ENCODE measurements around the gene ZNF526. TPM values are rescaled to one million over a fixed set of nuclear protein-coding genes. Genes with fewer than 3 reads are reported as not detected.

ZNF526 gene
- polyA plus RNA-seq, 1 experiment = 5.9 TPM

- POLR2A ChIA-PET = no interaction called here
- DNase-seq (ENCODE audit: low read depth) = no peak
- no peak overlapping the region for H3K4me3 ChIP-seq (ENCODE audit: low read depth, low read length)
- CTCF ChIA-PET = interaction anchor here (6.7 kb wide), 1 partner anchor 19 kb away, joined by 35 read pairs; no protein-coding TSS in a partner anchor
- H3K36me3 ChIP-seq (ENCODE audit: control insufficient read depth, insufficient read depth, low read length) = peaks cover 23% of the 10 kb centered on the region
- no peak for TF ChIP-seq CTCF (IDR thresholded peaks at IDR 0.05; ENCODE audit: insufficient read depth, low read depth, low read length)
- no peaks in the 10 kb centered on the region for H3K27me3 ChIP-seq (ENCODE audit: control insufficient read depth, insufficient read depth, low read length)
Measured at GRCh38 chr19:42203700-42204099, 16.4 kb upstream of the ZNF526 start.

DNA sequence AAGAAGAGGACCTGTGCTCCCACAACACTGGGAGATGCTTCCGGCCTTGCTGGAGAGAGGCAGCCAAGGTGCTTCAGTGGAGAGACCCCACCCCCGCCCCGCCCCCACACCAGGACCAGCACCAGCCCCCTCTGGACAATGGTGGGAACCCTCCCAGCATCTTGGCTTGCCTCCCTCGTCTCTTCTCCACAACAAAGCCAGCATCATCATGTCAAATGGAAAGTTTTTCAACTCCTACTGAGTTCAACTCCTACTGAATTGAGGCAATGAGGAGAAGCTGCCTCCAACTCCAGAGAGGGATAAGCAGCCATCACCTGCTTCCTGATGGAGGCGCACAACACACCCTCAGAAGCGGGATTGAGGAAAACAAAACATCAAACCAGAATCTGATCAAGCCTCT, 15.4 kb upstream of the ZNF526 start:
- no peak for TF ChIP-seq CTCF (IDR thresholded peaks at IDR 0.05; ENCODE audit: insufficient read depth, low read depth, low read length)
- peaks cover 23% of the 10 kb centered on the region for H3K36me3 ChIP-seq (ENCODE audit: control insufficient read depth, insufficient read depth, low read length)
- CTCF ChIA-PET = interaction anchor here (1.2 to 6.7 kb wide), 2 partner anchors 20 to 28 kb away, joined by 5 to 35 read pairs; no protein-coding TSS in a partner anchor
- DNase-seq (ENCODE audit: low read depth) = no peak
- no peak overlapping the region for H3K4me3 ChIP-seq (ENCODE audit: low read depth, low read length)
- POLR2A ChIA-PET = no interaction called here
- no peaks in the 10 kb centered on the region for H3K27me3 ChIP-seq (ENCODE audit: control insufficient read depth, insufficient read depth, low read length)

GRCh38 chr19:42206871-42207755, 13.0 kb upstream of the ZNF526 start:
- H3K36me3 ChIP-seq (ENCODE audit: control insufficient read depth, insufficient read depth, low read length) = peaks cover 21% of the 10 kb centered on the region
- H3K27me3 ChIP-seq (ENCODE audit: control insufficient read depth, insufficient read depth, low read length) = no peaks in the 10 kb centered on the region
- DNase-seq (ENCODE audit: low read depth) = no peak
- TF ChIP-seq CTCF (IDR thresholded peaks at IDR 0.05; ENCODE audit: insufficient read depth, low read depth, low read length) = no peak
- ChIA-PET CTCF (interaction anchor here (1.2 to 6.7 kb wide), 4 partner anchors 10 to 98 kb away, joined by 3 to 35 read pairs (median 6); no protein-coding TSS in a partner anchor), POLR2A (interaction anchor here (0.7 to 1.1 kb wide), 2 partner anchors 10 to 36 kb away, joined by 3 to 47 read pairs; no protein-coding TSS in a partner anchor)
- no peak overlapping the region for H3K4me3 ChIP-seq (ENCODE audit: low read depth, low read length)

DNA sequence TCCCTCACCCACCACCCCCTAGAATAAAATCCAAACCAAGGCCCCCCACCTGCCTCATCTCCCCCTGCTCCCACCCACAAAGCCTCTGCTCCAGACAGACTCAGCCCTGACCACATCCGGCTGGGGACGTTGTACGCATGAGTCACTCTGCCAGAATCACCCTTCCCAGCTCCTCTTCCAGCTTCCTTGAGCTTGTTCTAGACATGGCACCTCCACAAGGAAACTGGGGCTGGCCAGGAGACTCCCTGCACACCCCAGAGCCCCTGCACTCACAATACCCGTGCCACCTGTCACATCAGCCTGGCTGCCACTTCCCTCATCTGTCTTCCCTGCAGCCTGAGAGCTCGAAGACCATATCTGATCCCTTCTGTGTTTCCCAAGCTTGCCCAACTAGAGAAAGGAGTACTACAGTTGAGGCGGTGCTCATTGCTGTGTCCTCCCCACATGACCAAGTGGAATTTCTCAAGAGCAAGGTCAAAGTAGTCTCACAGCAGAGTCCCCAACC, 12.3 kb upstream of the ZNF526 start:
- Histone ChIP-seq H3K36me3 (ENCODE audit: control insufficient read depth, insufficient read depth, low read length) (peaks cover 20% of the 10 kb centered on the region), H3K4me3 (ENCODE audit: low read depth, low read length) (no peak overlapping the region), H3K27me3 (ENCODE audit: control insufficient read depth, insufficient read depth, low read length) (no peaks in the 10 kb centered on the region)
- POLR2A ChIA-PET = interaction anchor here (0.7 to 1.1 kb wide), 2 partner anchors 9 to 35 kb away, joined by 3 to 47 read pairs; no protein-coding TSS in a partner anchor
- TF ChIP-seq CTCF (IDR thresholded peaks at IDR 0.05; ENCODE audit: insufficient read depth, low read depth, low read length) = no peak
- CTCF ChIA-PET = interaction anchor here (1.2 to 6.7 kb wide), 4 partner anchors 9 to 99 kb away, joined by 3 to 35 read pairs (median 6); no protein-coding TSS in a partner anchor
- no peak for DNase-seq (ENCODE audit: low read depth)

DNA sequence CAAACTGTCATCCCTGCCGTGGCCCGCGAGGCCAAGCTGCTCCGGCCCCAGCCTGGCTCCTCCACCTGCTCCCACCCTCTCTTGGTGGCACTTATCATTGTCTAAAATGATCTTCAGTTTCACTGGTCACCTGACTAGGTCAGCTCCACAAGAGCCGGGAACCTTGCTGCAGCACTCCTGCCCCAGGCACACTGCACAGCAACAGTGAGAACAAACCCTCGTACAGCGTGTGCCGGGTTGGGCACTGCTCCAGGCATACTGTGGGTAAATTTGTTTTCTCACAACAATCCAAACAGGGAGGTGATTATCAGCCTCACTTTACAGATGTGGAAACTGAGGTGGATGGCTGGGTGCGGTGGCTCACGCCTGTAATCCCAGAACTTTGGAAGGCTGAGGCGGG, 11.5 kb upstream of the ZNF526 start:
- POLR2A ChIA-PET = no interaction called here

More for the DNA sequence above, 11.5 kb upstream of the ZNF526 start:
- CTCF ChIA-PET = interaction anchor here (1.7 to 6.7 kb wide), 2 partner anchors 8 to 24 kb away, joined by 5 to 35 read pairs; no protein-coding TSS in a partner anchor
- Histone ChIP-seq H3K4me3 (ENCODE audit: low read depth, low read length) (no peak overlapping the region), H3K36me3 (ENCODE audit: control insufficient read depth, insufficient read depth, low read length) (peaks cover 18% of the 10 kb centered on the region), H3K27me3 (ENCODE audit: control insufficient read depth, insufficient read depth, low read length) (no peaks in the 10 kb centered on the region)
- no peak for DNase-seq (ENCODE audit: low read depth)
- no peak for TF ChIP-seq CTCF (IDR thresholded peaks at IDR 0.05; ENCODE audit: insufficient read depth, low read depth, low read length)
